NCI-H748 treated with DMSO at 0.1 percent for 48 hours (cell line): ENCODE results near the gene ACADVL.
"Not testable (repeated sequence)": the region's sequence is repeated elsewhere in the genome, so short reads cannot be mapped to it uniquely, and the experiment has no call there.

Experiments used
- DNase-seq: peaks from one replicate; lab custom pipeline; 2025; lab: John Stamatoyannopoulos, UW

The ACADVL gene

GRCh38 chr17:7235693-7236665, 16.2 kb downstream of the ACADVL start:
- DNase-seq = no peak

- no peak for DNase-seq
These were observed 17.1 kb downstream of the ACADVL start for GRCh38 chr17:7236808-7237207.

- no peak for DNase-seq
These were observed 17.6 kb downstream of the ACADVL start for GRCh38 chr17:7237266-7237760.

- no peak for DNase-seq
These were observed 18.2 kb downstream of the ACADVL start for GRCh38 chr17:7237761-7238419.

GRCh38 chr17:7238420-7239090, 18.8 kb downstream of the ACADVL start:
- DNase-seq = no peak

GRCh38 chr17:7239091-7240027, 19.6 kb downstream of the ACADVL start, which contains the start of gene PHF23:
PHF23 (minus strand) TSS chr17:7239457; CDS start chr17:7239279, 178 bp downstream.
- DNase-seq = peak; percentile 99

GRCh38 chr17:7240375-7240774, 20.6 kb downstream of the ACADVL start:
- no peak for DNase-seq

GRCh38 chr17:7241090-7241733, 21.5 kb downstream of the ACADVL start:
- DNase-seq = no peak

- DNase-seq = peak; percentile 91
These were observed 22.3 kb downstream of the ACADVL start, which contains the start of gene GABARAP for GRCh38 chr17:7241783-7242716. GABARAP (minus strand) TSS chr17:7242449; CDS start chr17:7242330, 119 bp downstream.

GRCh38 chr17:7242717-7243452, 23.1 kb downstream of the ACADVL start:
- DNase-seq = peak; percentile 97

- no peak for DNase-seq
These were observed 23.7 kb downstream of the ACADVL start for GRCh38 chr17:7243453-7243729.

GRCh38 chr17:7243838-7244237, 24.1 kb downstream of the ACADVL start:
- not testable (repeated sequence) for DNase-seq

GRCh38 chr17:7246779-7247178, 27.0 kb downstream of the ACADVL start:
- no peak for DNase-seq

GRCh38 chr17:7248796-7249195, 29.1 kb downstream of the ACADVL start:
- no peak for DNase-seq

- DNase-seq = no peak
These were observed 29.5 kb downstream of the ACADVL start for GRCh38 chr17:7249214-7249613.

GRCh38 chr17:7249830-7250229, 30.1 kb downstream of the ACADVL start:
- DNase-seq = no peak

- no peak for DNase-seq
These were observed 31.2 kb downstream of the ACADVL start for GRCh38 chr17:7250695-7251627.
